GM19452 (cell line): ENCODE measurements around the gene OR2T27.
A peak's percentile ranks its signal among the peaks of the same experiment; 100 is the strongest.
"Not testable (repeated sequence)": the region's sequence is repeated elsewhere in the genome, so short reads cannot be mapped to it uniquely, and the experiment has no call there.

Source experiments
- ATAC-seq: cut with Tn5 transposase; IDR thresholded peaks from one replicate; pipeline ENCODE4 v1.9.1; 2021; ENCODE audit not compliant: unreplicated experiment

OR2T27 gene

GRCh38 chr1:248641583-248641982, 13.7 kb downstream of the OR2T27 start:
- not testable (repeated sequence) for ATAC-seq

GRCh38 chr1:248640906-248641305, 14.4 kb downstream of the OR2T27 start:
- ATAC-seq = peak; percentile 38

DNA sequence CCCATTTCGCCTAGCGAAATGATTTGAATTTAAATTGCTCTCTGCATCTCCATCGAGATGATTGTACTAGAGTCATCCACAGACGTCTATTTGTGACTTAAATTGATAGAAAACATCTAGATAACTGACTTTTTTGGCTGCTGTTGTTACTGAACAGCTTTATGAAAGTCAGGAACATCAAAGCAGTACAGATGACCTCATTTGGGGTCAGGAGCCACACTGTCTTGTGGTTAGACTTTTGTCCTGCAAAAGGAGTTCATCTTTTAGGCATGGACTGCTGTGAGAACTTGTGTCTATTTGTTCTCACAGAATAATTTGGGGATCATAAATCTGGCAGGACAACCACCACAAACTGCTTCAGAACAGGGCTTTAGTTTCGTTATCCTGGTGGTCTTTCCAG, 15.7 kb downstream of the OR2T27 start:
- peak; percentile 30 for ATAC-seq

GRCh38 chr1:248636612-248637011, 18.7 kb downstream of the OR2T27 start:
- not testable (repeated sequence) for ATAC-seq

DNA sequence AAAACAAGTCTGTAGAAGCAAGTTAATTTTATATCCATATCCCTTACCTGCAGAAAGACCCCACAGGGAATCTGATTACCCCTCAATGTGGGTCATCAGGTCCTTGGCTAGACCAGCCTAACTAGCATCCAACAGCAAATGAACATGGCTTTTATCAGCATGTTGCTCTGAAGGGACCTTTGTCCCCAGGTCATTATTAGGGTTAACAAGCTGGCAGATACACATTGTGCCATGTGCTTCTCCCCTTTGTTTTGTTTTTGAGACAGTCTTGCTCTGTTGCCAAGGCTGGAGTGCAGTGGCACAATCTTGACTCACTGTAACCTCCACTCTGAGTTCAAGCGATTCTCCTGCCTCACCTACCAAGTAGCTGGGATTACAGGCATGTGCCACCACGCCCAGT, 20.3 kb downstream of the OR2T27 start, which contains the start of gene OR2T11:
Gene OR2T11 (minus strand): TSS at position 101 of the 400 bp plus-strand sequence. CDS start 7,963 bp downstream, outside the sequence.
- not testable (repeated sequence) for ATAC-seq

DNA sequence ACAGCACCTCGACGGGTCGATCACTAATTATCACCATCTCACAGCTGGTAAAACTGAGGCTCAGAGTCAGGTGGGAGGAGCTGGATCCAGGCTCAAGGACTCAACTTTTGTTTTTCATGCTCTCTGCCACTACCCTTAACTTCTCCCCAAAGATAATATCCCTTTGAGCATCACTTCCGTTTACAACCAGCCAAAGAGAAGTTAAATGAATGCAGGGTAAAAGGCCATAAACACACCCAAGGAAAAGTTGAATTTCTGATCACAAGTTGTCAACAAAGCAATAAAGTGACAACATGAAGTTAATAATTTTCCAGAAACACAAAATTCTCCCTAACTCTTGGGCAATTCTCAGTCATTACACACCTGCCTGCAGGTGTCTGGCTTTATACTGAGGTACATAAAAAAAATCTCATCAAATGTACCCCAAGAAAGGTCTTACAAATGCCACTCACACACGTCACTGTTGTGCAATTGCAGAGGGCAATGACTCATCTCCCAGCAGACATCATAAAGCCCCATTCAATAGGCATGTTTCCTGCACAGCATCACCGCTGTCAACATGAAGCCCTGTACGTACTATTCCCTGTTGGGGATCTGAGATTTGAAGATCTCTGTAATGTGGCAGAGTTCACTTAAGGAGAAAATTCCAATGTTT, 23.8 kb downstream of the OR2T27 start:
- ATAC-seq = no peak

DNA sequence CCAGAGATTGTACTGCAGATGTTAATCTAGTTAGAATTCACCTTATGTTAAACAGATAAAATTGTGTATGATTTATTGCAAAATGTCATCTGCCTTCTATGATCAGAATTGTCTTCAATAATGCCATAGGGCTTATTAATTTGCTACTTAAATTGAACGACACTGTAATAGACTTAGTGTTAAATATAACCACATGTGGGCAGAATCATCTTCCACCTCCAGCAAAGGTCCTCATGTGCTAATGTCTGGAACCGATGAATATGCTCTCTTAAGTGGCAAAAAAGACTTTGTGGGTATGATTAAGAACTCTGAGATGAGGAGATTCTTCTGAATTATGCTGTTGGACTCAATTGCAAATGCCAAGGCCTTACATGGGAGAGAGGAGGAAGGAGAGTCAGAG, 24.8 kb downstream of the OR2T27 start:
- ATAC-seq = no peak

DNA sequence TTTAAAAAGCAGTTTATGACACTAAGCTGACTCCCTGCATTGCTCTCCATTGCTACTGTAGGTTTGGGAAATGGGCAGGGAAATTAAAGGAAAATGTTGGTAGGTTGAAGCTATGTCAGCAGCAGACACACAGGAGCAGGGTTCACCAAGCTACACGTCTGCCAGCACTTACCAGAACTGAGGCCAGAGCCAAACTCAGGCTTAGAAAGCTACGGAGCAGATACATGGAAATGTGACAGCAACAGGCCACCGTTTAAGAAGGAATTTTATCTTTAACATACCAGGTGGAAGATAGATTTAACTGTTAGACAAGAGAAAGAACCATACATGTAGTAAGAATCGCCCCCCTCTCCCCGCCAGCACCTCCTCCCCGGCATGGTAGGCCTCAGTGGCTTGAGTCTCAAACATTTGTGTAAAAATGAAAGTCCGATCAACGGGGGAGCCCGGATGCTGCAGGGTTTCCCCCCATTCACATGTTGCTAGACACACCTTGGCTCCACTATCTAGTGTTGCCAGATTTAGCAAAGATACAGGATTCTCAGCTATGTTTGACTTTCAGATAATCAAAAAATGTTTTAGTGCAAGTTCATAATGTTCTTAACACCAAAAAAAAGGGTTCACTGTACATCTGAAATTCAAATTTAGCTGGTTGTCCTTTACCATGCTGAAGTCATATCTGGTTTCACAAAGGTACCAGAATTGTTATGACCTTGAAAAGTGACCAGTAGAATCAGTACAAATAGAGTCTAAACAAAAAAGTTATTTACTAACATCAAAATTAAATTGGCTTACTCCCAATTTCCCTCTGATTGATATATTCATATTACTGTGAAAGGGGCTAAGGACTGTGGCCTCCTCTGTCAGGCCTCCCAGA, 27.1 kb downstream of the OR2T27 start:
- no peak for ATAC-seq

- ATAC-seq = no peak
Observed at GRCh38 chr1:248625971-248626370, 29.4 kb downstream of the OR2T27 start.

- ATAC-seq = no peak
Observed at GRCh38 chr1:248625166-248625565, 30.2 kb downstream of the OR2T27 start.

DNA sequence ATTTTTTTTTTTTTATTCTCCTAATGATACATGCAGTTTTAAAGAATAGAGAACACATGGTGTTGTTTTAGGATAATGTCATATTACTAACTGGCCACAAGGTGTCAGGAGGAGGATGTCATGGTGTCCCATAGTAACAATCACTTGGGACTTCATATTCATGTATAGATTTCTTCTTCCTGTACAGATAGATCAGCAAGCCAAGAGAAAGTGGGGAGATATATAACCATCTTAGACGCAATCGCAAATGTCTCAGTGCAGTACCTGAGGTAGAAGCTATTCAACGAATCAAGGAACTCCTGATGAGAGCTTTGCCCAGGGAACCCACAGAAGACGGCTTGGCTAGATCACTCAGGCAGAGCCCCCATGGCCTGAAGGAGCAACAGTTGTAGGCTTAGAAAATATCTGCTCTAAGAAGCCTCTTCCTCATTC, 32.7 kb downstream of the OR2T27 start:
- peak; percentile 77 for ATAC-seq

DNA sequence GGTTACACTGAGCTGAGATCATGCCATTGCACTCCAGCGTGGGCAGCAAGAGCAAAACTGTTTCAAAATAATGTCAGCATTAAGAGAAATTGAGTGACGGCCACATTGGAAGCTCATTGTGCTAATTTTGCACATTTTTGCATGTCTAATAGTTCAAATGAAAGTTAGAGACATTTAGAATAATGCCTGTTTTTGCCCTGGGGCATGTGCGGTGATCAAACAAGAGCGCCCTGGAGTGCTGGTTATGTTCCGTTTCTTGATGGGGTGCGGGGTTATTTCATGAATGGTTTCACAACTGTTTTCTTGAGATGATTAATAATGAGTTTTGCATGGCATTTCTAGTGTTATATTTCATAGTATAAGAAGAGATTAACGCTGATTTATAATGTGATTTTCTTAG, 33.6 kb downstream of the OR2T27 start:
- ATAC-seq = no peak

GRCh38 chr1:248618878-248619277, 36.5 kb downstream of the OR2T27 start:
- no peak for ATAC-seq

- no peak for ATAC-seq
Observed at GRCh38 chr1:248618119-248618518, 37.2 kb downstream of the OR2T27 start.

DNA sequence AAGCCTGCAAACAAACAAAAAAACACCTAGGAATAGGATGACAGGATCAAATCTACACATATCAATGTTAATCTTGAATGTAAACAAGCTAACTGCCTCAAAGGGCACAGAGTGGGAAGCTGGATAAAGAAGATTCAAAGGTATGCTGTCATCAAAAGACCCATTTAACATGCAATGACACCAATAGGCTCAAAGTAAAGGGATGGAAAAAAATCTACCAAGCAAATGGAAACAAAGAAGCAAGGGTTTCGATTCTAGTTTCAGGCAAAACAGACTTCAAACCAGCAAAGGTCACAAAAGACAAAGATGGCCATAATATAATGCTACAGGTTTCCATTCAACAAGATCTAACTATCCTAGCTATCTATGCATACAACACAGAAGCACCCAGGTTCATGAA, 41.6 kb downstream of the OR2T27 start:
- ATAC-seq = no peak

- ATAC-seq = no peak
Observed at GRCh38 chr1:248611883-248612414, 43.4 kb downstream of the OR2T27 start.

DNA sequence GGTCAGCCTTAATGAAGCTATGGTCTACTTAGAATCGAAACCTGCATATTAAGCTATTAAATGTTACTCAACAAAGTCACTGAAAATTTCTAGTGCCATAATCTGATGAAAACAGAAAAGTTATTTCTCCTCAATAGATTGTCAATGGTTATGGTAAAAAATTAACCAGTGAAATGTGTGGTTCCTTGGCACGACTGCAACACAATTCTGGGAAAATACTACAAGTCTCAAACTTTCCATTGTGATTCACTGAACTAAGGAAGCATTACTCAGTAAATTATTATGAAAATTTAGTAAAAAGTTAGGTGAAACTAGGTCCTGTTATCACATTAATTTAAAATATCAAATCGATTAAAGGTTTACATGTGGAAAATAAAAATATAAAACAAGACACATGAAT, 45.0 kb downstream of the OR2T27 start:
- ATAC-seq = no peak
